ENCODE measurements around the gene UMAD1.

DNA sequence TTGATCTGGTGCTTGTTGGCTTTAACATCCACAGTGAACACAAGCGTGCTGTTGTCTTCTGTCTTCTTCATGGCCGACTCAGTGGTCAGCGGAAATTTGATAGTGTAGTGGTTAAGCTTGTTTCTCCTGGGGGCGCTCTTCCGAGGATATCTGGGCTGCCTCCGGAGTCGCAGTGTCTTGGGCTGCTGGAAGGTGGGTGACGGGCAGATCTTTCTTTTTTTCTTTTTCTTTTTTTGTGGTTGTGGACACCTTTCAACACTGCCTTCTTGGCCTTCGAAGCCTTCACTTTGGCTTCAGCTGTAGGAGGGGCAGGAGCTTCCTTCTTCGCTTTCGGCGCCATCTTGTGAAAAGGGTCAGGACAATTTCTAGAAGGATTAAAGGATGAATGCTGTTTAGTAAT is 101.7 kb downstream of the UMAD1 start:
- TF ChIP-seq POLR2A (IDR thresholded peaks at IDR 0.05; ENCODE audit: low read depth, low read length) (no peak), POLR2AphosphoS5 (IDR thresholded peaks at IDR 0.05; ENCODE audit: low read depth, low read length) (no peak), TAF1 (IDR thresholded peaks at IDR 0.05; ENCODE audit: borderline replicate concordance, low read depth, low read length) (no peak)
